Measurements from ENCODE around the gene NEK4.
"Not testable (repeated sequence)": the region's sequence is repeated elsewhere in the genome, so short reads cannot be mapped to it uniquely, and the experiment has no call there.

- TF ChIP-seq CTCF (conservative IDR thresholded peaks at IDR 0.05; ENCODE audit: low read depth, low read length); EZH2 (IDR thresholded peaks at IDR 0.05; ENCODE audit: borderline replicate concordance, low read depth, low read length, poor library complexity, severe bottlenecking): not testable (repeated sequence)
Observed at GRCh38 chr3:52776486-52776885, 5.7 kb upstream of the NEK4 start.
